ENCODE data around the gene CFAP65. TPM values are rescaled to one million over a fixed set of nuclear protein-coding genes. Genes with fewer than 3 reads are reported as not detected.

Gene CFAP65, protein sequence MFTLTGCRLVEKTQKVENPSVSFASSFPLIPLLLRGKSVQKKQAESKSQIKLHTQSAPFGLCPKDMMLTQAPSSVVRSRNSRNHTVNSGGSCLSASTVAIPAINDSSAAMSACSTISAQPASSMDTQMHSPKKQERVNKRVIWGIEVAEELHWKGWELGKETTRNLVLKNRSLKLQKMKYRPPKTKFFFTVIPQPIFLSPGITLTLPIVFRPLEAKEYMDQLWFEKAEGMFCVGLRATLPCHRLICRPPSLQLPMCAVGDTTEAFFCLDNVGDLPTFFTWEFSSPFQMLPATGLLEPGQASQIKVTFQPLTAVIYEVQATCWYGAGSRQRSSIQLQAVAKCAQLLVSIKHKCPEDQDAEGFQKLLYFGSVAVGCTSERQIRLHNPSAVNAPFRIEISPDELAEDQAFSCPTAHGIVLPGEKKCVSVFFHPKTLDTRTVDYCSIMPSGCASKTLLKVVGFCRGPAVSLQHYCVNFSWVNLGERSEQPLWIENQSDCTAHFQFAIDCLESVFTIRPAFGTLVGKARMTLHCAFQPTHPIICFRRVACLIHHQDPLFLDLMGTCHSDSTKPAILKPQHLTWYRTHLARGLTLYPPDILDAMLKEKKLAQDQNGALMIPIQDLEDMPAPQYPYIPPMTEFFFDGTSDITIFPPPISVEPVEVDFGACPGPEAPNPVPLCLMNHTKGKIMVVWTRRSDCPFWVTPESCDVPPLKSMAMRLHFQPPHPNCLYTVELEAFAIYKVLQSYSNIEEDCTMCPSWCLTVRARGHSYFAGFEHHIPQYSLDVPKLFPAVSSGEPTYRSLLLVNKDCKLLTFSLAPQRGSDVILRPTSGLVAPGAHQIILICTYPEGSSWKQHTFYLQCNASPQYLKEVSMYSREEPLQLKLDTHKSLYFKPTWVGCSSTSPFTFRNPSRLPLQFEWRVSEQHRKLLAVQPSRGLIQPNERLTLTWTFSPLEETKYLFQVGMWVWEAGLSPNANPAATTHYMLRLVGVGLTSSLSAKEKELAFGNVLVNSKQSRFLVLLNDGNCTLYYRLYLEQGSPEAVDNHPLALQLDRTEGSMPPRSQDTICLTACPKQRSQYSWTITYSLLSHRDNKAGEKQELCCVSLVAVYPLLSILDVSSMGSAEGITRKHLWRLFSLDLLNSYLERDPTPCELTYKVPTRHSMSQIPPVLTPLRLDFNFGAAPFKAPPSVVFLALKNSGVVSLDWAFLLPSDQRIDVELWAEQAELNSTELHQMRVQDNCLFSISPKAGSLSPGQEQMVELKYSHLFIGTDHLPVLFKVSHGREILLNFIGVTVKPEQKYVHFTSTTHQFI (N-terminal part only)
- total RNA-seq = 0.05 TPM

- DNase-seq (ENCODE audit: low spot score) = no peak
- peak; percentile 19 for ATAC-seq
Observed at GRCh38 chr2:219041252-219041651, at the start of gene CFAP65. TSS of gene CFAP65 (minus strand) at chr2:219041516. CDS start at chr2:219039048, 2,468 bp downstream.

- no peak for ATAC-seq
- no peak for DNase-seq (ENCODE audit: low spot score)
Observed at GRCh38 chr2:219090436-219091299, 49.4 kb upstream of the CFAP65 start.

DNA sequence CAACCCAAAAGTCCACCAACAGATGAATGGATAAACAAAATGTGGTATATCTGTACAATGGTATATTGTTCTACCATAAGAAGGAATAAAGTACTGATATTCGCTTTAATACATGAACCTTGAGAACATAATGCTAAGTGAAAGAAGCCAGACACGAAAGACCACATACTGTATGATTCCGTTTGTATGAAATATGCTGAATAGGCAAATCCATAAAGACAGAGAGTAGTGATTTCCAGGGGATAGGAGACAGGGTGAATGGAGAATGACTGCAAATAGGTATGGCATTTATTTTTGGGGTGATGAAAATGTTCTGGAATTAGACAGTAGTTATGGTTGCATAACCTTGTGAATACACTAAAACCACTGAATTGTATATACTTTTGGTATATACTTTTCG lies 48.0 kb upstream of the CFAP65 start:
- ATAC-seq (no peak), DNase-seq (ENCODE audit: low spot score) (no peak)

GRCh38 chr2:219087848-219088247 lies 46.5 kb upstream of the CFAP65 start:
- DNase-seq (ENCODE audit: low spot score) (no peak), ATAC-seq (no peak)

- no peak for ATAC-seq
- DNase-seq (ENCODE audit: low spot score) = no peak
Observed at GRCh38 chr2:219087361-219087760, 46.0 kb upstream of the CFAP65 start.

DNA sequence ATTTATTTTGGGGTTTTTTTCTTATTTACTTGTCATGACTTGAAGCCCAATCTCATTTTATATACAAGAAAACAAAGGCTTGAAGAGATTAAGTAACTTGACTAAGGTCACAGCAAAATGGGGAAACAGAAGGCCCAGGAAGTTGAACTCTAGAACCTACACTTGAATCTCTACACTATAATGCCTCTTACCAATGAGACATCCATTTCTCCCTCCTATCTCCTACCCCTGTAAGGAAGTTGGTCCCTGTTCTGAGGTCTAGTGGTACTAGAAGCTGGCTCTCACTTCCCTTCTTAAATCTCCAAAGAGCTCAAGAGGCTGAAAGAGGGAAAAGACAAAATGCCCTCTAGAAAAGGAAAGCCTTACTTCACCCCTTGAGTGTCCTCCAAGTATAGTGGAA lies 44.9 kb upstream of the CFAP65 start:
- ATAC-seq (peak; percentile 40), DNase-seq (ENCODE audit: low spot score) (no peak)

GRCh38 chr2:219084791-219085190 lies 43.5 kb upstream of the CFAP65 start:
- no peak for DNase-seq (ENCODE audit: low spot score)
- ATAC-seq = no peak

- no peak for ATAC-seq
- DNase-seq (ENCODE audit: low spot score) = no peak
Observed at GRCh38 chr2:219082332-219082958, 41.1 kb upstream of the CFAP65 start.

DNA sequence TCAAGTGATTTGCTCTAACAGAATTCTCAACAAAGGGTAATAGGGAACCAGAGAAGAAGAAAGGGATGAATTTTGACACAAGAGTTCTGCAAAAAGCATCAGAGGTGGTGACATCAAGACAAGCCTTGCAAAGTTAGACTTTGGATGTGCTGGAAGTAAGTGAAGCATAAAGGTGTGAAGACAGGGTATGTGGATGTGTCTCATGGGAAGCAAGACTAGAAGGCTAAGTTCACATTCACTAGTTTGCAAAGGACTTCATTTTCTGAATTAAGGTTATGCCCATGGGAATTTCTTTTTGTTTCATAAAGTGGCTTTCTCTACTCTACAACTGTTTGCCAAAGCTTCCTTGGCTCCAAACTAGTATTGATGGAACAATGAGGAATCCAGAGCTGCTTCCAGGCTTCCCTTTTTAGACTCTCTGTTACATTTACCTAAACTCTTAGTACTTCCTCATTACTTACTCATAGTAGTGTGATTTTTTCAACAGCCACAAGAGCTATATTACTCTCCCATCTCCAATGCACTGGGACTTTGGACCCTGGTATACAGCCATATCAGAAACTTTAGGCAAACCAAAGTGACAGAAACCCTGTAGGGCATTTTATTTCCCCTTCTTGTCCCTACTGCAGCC lies 40.5 kb upstream of the CFAP65 start:
- DNase-seq (ENCODE audit: low spot score) = no peak
- peak; percentile 29 for ATAC-seq

DNA sequence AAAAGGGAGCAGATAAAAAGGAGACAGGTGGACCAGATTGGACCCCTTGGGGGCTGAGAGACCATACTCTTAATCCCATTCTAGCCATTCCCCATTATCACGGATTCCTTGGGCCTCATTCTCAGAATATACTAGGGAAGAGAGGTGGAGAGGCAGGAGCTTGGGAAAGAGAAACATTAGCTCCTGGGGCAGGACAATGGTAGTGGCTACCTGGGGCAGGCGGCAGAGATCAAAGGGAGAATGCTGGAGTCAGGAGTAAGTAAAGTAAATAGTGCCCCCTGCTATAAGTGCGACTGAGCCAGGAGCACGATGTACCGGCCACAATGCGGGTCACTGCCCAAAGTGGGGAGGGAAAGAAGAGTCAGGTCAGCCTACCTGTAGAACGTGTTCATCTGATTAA lies 39.8 kb upstream of the CFAP65 start:
- DNase-seq (ENCODE audit: low spot score) (no peak), ATAC-seq (peak; percentile 35)

GRCh38 chr2:219079417-219079816 lies 38.1 kb upstream of the CFAP65 start:
- ATAC-seq (peak; percentile 86), DNase-seq (ENCODE audit: low spot score) (no peak)

DNA sequence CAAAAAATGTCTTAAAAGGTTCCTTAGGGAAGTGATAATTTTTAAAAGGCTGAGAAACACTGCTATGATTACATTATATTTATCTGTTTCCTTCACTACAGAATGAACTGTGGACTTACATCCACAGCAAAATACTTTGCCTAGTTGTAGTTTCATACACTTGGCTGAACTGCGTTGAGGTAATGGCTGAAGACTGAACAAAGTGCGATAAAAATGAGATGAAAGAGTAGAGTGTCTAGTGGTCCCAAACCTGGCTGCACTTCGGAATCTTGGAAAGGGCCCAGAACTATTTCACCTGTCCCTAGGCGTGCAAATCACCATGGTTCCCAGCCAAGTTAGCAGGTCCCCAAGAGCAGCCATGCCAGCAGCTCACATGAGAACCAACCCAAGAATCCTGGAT lies 37.6 kb upstream of the CFAP65 start:
- DNase-seq (ENCODE audit: low spot score) (no peak), ATAC-seq (no peak)

- ATAC-seq = no peak
- DNase-seq (ENCODE audit: low spot score) = no peak
Observed at GRCh38 chr2:219078126-219078525, 36.8 kb upstream of the CFAP65 start.

- ATAC-seq (no peak), DNase-seq (ENCODE audit: low spot score) (no peak)
Observed at GRCh38 chr2:219076253-219076652, 34.9 kb upstream of the CFAP65 start.

DNA sequence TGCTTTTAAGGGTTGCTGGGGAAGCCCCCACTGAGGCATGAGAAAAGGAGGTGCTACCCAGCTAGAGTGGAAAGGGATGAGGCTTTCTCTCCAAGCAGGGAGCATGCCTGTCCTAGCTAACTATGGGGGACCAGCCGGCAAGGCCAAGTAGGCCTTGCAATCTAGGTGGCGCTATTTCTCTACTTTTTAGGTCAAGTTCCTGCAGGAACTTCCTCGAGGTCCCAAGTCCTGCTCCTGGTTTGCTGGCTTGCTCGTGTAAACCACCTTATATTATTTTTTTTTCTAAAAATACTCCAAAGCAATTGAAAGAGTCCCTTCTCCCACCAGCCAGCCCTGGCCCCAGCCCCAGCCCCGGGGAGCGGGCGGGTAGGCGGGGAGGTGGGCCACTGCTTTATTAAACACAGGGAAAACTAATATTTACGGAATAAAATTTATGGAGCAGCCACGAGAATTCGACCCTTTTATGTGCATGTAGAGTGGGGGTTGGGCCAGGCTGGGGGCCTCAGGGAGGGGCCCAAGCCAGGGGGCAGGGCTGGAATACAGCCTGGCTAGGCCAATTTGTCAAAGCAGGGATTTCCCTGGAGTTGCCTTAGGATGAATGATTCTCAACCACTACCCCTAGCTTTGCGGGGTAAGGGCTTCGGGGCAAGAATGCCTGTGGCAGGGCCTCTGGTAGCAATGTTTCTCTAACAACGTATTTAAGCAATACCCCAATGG lies 32.3 kb upstream of the CFAP65 start:
- DNase-seq (ENCODE audit: low spot score) (no peak), ATAC-seq (peak; percentile 84)

DNA sequence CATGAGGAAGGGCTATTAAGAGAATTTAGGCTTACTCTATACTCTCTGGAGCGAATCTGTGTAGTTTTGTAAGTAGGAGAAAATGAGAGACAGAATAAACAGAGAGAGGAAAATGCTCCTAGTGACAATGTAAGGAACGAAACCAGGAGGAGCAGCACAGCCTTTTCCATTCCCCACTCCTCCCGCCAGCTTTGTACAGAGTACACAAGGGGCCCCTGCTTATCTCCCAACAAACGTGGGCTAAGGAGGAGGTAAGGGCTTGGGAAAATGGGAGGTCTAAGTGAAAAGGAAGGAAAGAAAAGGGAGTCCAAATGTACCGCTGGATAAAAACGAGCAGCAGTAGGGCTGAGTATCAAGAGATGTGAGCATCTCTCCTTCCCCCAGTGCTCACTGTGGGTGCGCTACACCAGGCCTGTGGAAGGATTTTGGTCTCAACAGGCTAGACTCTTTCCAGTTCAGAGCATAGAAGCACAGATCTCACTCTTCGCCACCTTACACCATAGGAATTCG lies 31.5 kb upstream of the CFAP65 start:
- DNase-seq (ENCODE audit: low spot score) (no peak), ATAC-seq (no peak)

GRCh38 chr2:219071131-219071816 lies 30.0 kb upstream of the CFAP65 start:
- DNase-seq (ENCODE audit: low spot score) = no peak

DNA sequence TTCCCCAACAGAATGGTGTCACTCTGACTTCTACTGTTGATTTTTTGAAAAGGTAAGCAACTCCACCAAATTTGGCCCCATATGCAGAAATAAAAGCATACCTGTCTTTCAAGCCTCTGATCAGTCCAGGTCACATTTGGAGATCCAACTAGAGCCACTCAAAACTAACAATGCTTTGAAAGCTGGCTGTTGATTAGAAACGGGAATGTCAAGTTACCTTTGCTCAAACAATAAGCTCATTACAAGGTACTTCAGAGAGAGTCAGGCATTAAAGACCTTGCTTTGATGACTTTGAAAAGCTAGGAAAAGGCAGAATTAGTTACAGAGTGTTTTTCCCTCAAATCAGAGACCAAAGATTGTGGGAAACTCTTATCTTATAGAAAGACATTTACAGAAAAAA lies 24.2 kb upstream of the CFAP65 start:
- DNase-seq (ENCODE audit: low spot score) = no peak
- no peak for ATAC-seq

More at GRCh38 chr2:219071131-219071816, 30.0 kb upstream of the CFAP65 start:
- peak; percentile 62 for ATAC-seq

Data from left lobe of liver (tissue), 2 donors.